Dedifferentiated amniotic fluid mesenchymal stem cell (primary cell): ENCODE data around the gene HOXD9.

Source experiments
- DNase-seq: peaks from one replicate; pipeline ENCODE4 v3.0.0-alpha.2; 2016; ENCODE audit errors: extremely low spot score

HOXD9 gene

GRCh38 chr2:176137906-176138305, 15.4 kb downstream of the HOXD9 start:
- DNase-seq = no peak

DNA sequence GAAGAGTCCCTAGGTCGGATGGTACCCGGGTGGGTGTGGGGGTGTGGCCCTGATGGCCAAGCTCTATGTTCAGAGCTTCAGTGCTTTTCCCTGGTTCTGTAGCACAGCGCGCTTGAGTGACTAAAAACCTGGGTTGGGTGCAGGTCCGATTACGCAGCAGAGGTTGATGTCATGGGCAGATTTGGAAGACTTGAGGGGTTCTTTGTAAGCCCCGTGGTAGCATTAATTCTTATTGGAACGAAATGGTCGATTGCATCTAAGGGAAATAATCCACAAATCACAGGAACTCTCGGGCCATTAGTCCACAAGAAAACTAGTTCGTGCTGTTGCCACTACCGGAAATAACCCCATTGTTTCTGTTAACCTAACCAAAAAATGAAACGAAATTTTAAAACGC, 16.0 kb downstream of the HOXD9 start:
- DNase-seq = no peak

GRCh38 chr2:176138923-176139660, 16.6 kb downstream of the HOXD9 start:
- DNase-seq = no peak

DNA sequence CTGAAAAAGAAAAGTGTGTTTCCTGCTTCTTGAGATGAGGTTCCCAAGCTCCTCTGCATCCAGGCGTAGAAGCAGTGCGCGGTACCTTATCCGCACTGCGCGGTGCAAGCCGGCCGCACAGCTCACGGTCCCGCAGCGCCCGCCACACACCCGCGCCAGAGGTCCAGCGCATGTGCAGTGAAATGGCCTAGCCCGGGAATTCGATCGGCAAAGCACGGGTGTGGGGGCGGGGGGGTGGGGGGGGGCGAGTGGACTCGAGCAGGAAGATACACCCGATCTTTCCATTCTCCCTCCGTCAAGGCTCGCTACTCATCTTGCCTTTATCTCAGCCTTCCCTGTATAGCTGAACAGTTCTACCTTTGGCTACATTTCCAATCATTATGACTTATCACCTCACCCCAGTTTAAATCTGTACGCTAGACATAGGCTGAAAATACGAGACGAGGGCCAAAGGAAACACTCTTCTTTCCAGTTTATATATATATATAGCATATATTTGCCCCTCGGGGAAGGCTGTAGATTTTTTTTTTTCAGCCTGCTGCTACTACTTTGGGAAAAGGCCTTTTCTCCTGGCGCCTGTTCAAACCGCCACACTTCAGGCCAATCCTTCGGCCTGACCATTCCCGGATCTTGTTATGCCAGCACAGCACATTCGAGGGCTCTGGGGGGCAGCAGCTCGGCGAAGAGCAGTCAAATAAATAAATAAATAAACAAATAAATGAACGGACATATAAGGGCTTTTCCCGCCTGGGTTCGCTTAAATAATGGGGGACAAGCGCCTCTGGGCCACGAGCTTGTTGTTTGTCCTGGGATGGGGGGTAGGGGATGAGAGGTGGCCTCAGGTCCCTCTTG, 17.4 kb downstream of the HOXD9 start:
- no peak for DNase-seq

DNA sequence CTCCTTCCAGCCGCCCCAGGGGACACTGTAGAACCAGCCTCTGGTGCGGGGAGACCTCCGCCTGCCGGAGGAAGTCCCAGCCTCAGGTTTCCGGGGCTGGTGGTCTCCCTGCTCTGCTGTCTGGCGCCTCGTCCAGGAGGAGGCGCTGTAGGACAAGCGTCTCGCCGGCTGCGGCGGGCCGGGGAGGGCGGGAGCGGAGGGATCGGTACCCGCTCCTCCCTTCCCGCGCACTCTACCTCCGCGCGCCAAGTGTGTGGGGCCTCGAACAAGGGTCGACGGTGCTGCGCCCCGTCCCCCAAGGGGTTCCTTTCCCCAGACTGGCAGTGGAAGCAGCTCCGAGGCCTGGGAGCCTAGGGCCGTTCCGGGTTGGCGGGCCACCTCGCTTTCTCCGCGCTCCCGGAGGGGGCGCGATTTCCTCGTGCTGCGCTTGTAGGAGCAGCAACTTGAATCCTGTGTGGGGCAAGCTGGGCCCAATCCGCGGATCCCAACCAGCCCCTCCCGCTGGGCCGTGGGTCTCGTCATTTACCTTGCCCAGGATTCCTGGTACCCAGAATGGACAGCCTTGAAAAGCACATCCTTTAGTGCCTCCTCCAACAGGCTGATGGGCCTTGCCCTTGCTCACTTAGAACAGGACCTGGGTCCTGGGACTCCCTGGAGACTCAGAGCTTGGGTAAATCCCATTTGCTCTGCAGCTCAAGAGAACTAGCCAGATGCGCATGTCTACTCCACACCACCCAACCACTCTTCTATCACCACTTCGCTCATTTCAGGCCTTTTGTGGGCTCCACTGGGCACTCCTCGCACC, 18.2 kb downstream of the HOXD9 start:
- no peak for DNase-seq

DNA sequence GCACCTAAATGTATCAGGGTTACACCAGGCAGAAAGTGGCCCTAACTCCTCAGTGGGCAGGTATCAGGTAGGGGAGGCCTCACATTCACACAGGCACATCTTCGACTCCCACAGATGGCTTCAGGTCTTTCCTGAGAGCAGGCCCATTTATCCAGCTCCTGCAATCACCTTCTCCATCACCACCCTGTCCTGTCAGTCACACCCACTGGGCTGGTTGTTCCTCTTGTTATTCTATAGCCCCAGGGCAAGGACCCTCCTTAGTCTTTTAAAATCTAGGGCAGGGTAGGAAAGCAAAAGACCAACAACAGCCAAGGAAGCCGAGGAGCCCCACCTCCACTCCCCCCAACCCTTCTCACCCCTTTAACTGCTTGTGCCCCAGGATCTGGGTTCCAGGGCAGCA, 19.8 kb downstream of the HOXD9 start:
- DNase-seq = no peak

- no peak for DNase-seq
These were observed 22.8 kb downstream of the HOXD9 start for GRCh38 chr2:176145085-176145969.

DNA sequence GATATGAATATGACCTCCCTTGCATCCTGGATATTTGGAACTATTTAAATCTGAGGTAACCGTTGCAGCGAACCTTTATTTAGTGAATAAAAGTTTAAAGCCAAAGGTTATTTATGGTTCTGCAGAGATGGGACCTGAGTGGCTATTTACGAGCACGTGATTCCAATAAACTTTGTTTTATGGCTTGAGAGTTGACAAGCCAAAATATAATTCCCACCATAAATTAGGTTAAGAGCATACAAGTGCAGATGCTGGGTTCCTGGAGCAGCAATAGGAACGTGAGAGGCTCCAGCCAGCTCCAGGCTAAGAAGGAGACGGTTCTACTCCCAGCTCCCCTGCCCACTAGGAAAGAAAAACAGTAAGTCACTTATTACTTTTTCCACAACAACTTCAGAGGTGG, 23.6 kb downstream of the HOXD9 start:
- no peak for DNase-seq

DNA sequence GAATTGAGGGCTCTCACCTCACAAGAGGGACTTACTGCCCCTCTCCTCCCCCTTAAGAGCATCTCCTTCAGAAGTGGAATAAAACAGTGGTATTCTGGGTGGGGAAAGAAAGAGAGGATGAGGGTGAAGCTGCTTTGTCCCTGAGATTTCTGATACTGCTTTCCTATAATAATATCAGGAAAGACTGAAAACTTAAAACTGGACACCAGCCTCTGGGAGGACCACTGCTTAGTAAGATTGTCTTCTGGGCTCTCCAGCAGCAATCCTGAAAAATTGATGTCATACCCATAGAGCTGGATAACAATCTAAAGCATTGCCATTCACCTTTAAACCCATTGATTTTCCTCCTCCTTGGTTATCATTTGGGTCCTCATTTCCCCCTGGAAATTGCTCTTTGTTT, 24.1 kb downstream of the HOXD9 start:
- no peak for DNase-seq

DNA sequence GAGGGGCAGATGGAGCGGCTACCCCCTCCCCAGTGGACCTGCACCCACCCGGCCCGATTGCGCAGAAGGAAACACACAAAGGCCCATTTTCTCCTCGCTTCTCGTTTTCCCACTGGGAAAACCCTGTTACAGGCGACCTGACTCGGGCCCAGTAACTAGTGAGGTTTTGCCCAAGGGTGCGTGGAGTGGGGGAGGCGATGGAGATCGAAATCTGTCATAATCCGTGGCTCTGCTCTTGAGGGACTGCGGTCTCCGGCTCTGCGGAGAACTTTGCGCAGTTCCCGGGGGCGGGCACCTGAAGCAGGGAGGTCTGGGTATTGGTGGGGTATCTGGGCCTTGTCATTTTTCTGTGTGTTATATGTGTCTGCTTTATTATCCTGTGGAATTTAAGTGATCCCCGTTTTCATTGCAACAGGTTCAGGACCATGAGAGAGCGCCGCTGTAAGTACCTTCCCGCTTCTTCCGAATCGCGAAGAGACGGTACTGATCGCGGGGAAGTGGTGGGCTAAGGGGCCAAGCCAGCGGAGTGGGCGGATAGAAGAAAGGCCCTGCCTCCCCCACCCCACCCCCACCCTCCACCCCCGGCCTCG, 24.8 kb downstream of the HOXD9 start:
- DNase-seq = no peak

DNA sequence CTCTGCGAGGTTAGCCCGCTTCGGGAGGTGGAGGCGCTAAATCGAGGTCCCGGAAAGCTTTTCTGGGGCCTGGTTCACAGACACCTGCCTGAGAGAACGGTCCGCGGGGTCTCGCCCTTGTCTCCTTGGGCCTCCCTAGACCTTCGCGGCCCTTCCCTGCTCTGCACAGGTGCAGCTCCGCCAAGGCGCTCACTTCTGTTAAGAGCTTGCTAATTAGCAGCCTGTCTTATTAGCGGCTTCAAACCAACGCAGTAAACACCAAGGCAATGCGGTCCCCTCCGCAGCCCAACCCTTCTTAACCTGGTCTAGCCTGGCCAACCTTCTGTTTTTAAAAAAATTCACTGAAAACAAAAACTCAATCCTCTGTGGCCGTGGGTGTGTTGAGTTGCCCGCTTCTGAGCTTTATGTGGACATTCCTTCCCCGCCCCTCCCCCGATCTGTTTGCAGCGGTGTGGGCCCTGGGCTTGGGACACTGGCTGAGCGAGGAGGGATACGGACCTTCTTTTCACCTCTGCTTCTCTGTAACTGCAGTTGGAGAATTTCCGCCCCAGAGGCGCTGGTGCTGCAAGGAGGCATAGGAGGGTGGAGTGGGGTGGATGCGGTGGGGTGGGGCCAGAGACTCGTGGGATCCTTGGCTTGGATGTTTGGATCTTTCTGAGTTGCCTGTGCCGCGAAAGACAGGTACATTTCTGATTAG, 25.4 kb downstream of the HOXD9 start:
- no peak for DNase-seq

- no peak for DNase-seq
These were observed 26.4 kb downstream of the HOXD9 start for GRCh38 chr2:176148751-176149421.

GRCh38 chr2:176149481-176149938, 27.0 kb downstream of the HOXD9 start:
- no peak for DNase-seq

DNA sequence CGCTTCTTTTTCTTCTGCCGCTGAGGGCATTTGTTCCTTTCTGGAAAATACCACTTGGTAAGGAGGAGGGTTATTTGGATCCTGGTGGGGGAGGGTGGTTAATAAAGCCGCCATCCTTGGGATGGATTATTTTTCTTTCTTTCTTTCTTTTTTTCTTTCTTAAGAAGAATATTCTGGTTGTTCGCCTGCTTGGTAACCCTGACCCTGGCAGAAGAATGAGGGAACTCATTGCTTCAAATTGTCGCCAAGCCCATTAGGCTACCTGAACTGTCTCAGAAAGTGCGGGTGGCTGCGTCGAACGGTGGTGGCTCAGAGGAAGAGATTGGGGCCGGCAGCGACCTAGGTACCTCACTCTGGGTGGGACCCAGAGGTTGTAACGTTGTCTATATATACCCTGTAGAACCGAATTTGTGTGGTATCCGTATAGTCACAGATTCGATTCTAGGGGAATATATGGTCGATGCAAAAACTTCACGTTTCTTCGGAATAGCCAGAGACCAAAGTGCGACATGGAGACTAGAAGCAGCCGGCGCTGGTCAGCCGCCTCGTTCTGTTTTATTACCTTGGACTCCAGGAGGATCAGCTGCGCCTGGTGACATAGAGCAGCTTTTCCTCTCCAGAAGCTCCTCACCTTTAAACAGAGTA, 27.5 kb downstream of the HOXD9 start:
- DNase-seq = no peak

GRCh38 chr2:176150584-176151441, 28.3 kb downstream of the HOXD9 start:
- no peak for DNase-seq

- DNase-seq = no peak
These were observed 29.1 kb downstream of the HOXD9 start, which contains the start of gene HOXD4 for GRCh38 chr2:176151442-176152287. TSS of gene HOXD4 (plus strand) at chr2:176151550. CDS start at chr2:176151634, 84 bp downstream.
